WTC11 (cell line): ENCODE measurements around the gene RNF215. TPM values are rescaled to one million over a fixed set of nuclear protein-coding genes. Genes with fewer than 3 reads are reported as not detected.

Experiments used
- ATAC-seq: fragments of 200-7000 bp; cut with Tn5 transposase; 2 replicates; pipeline ENCODE4 v1.10.0; 2021; ENCODE audit warnings: mild to moderate bottlenecking, moderate library complexity
- CTCF ChIA-PET: fragments of 300-600 bp; sonication (Branson Sonifier 250); formaldehyde crosslinking; loops from one replicate; lab custom pipeline; 2021; ENCODE audit warnings: antibody characterized with exemption; lab: Charles Lee
- POLR2A ChIA-PET: fragments of 350-600 bp; sonication (Branson Sonifier 250); formaldehyde crosslinking; loops from one replicate; lab custom pipeline; 2021; ENCODE audit warnings: antibody characterized with exemption; lab: Charles Lee
- DNase-seq: peaks from one replicate; pipeline ENCODE4 v3.0.0; 2021; ENCODE audit warnings: low spot score
- H3K27ac Mint-ChIP-seq: 2 replicates; pipeline ENCODE4 v1.8.0; 2021; ENCODE audit warnings: mixed read lengths
- H3K27me3 Mint-ChIP-seq: 2 replicates; pipeline ENCODE4 v1.8.0; 2021; ENCODE audit warnings: low read depth, mild to moderate bottlenecking, moderate library complexity, mixed read lengths
- H3K36me3 Mint-ChIP-seq: 2 replicates; pipeline ENCODE4 v1.8.0; 2021; ENCODE audit warnings: mixed read lengths
- H3K4me1 Mint-ChIP-seq: 2 replicates; pipeline ENCODE4 v1.8.0; 2022; ENCODE audit warnings: mixed read lengths
- H3K4me3 Mint-ChIP-seq: 2 replicates; pipeline ENCODE4 v1.8.0; 2021; ENCODE audit warnings: mild to moderate bottlenecking, moderate library complexity, mixed read lengths
- H3K9me3 Mint-ChIP-seq: 2 replicates; pipeline ENCODE4 v1.8.0; 2021; ENCODE audit warnings: mixed read lengths
- E2F5 ChIP-seq: sonication (generic); formaldehyde crosslinking; IDR thresholded peaks from 2 replicates; pipeline ENCODE4 v1.8.1; 2022; ENCODE audit warnings: mild to moderate bottlenecking, moderate library complexity, missing genetic modification reagents
- EMX1 ChIP-seq: fragments of 250-450 bp; sonication (Bioruptor Pico); IDR thresholded peaks from 2 replicates; pipeline ENCODE4 v1.8.0; 2021; ENCODE audit warnings: mild to moderate bottlenecking
- ERG ChIP-seq: fragments of 250-450 bp; sonication (Bioruptor Pico); IDR thresholded peaks from 2 replicates; pipeline ENCODE4 v1.8.0; 2021; ENCODE audit warnings: mild to moderate bottlenecking
- FOXP1 ChIP-seq: sonication (generic); formaldehyde crosslinking; IDR thresholded peaks from 2 replicates; pipeline ENCODE4 v1.8.0; 2022; ENCODE audit warnings: missing genetic modification reagents, mild to moderate bottlenecking, moderate library complexity, borderline replicate concordance
- FOXP4 ChIP-seq: sonication (generic); formaldehyde crosslinking; IDR thresholded peaks from 2 replicates; pipeline ENCODE4 v1.8.0; 2022; ENCODE audit warnings: mild to moderate bottlenecking, missing genetic modification reagents
- GRHL2 ChIP-seq: fragments of 250-450 bp; sonication (Bioruptor Pico); IDR thresholded peaks from 2 replicates; pipeline ENCODE4 v1.8.0; 2022; ENCODE audit warnings: mild to moderate bottlenecking, moderate library complexity; ENCODE audit not compliant: insufficient replicate concordance, severe bottlenecking
- HMGXB4 ChIP-seq: sonication (generic); formaldehyde crosslinking; IDR thresholded peaks from 2 replicates; pipeline ENCODE4 v1.8.1; 2023; ENCODE audit warnings: mild to moderate bottlenecking, moderate library complexity, missing genetic modification reagents
- IRF2 ChIP-seq: sonication (generic); formaldehyde crosslinking; IDR thresholded peaks from 2 replicates; pipeline ENCODE4 v1.8.0; 2022; ENCODE audit warnings: low read depth, missing genetic modification reagents, borderline replicate concordance
- NFATC4 ChIP-seq: fragments of 250-450 bp; sonication (Bioruptor Pico); IDR thresholded peaks from 2 replicates; pipeline ENCODE4 v1.9.0; 2021; ENCODE audit warnings: mild to moderate bottlenecking
- PRDM15 ChIP-seq: sonication (generic); formaldehyde crosslinking; IDR thresholded peaks from 2 replicates; pipeline ENCODE4 v1.8.0; 2022; ENCODE audit warnings: missing genetic modification reagents
- SP1 ChIP-seq: sonication (generic); formaldehyde crosslinking; conservative IDR thresholded peaks from 2 replicates; pipeline ENCODE4 v1.8.1; 2022; ENCODE audit warnings: missing genetic modification reagents
- ZNF138 ChIP-seq: sonication (generic); formaldehyde crosslinking; conservative IDR thresholded peaks from 2 replicates; pipeline ENCODE4 v1.8.1; 2022; ENCODE audit warnings: mild to moderate bottlenecking, moderate library complexity, missing genetic modification reagents
- ZNF396 ChIP-seq: fragments of 250-450 bp; sonication (Bioruptor Pico); IDR thresholded peaks from 2 replicates; pipeline ENCODE4 v1.8.0; 2021; ENCODE audit warnings: mild to moderate bottlenecking, moderate library complexity, borderline replicate concordance
- ZNF425 ChIP-seq: fragments of 250-450 bp; sonication (Bioruptor Pico); conservative IDR thresholded peaks from 2 replicates; pipeline ENCODE4 v1.9.0; 2021; ENCODE audit warnings: mild to moderate bottlenecking
- ZNF532 ChIP-seq: fragments of 250-450 bp; sonication (Bioruptor Pico); IDR thresholded peaks from 2 replicates; pipeline ENCODE4 v1.9.0; 2021; ENCODE audit warnings: mild to moderate bottlenecking, borderline replicate concordance
- total RNA-seq: library from RNA; stranded (reverse); gene quantifications from 3 replicates; pipeline ENCODE4 v1.2.3, GENCODE V29; 2021

The RNF215 gene
- total RNA-seq, 1 experiment from 2014 or later: 25.4 TPM

GRCh38 chr22:30337461-30337778 is 49.8 kb downstream of the RNF215 start:
- ATAC-seq: no peak
- DNase-seq: no peak
- Mint-ChIP-seq H3K9me3 (no peaks in the 10 kb centered on the region), H3K27me3 (no peaks in the 10 kb centered on the region), H3K4me1 (no peaks in the 10 kb centered on the region), H3K27ac (no peak overlapping the region), H3K36me3 (peaks cover 92% of the 10 kb centered on the region), H3K4me3 (no peak overlapping the region)
- POLR2A ChIA-PET: no interaction called here
- no peak for TF ChIP-seq ZNF396 (CRISPR knock-in tag)
- TF ChIP-seq EMX1: no peak
- TF ChIP-seq ERG (CRISPR knock-in tag): no peak
- no peak for TF ChIP-seq IRF2 (CRISPR knock-in tag)
- TF ChIP-seq E2F5: no peak
- no peak for TF ChIP-seq HMGXB4
- CTCF ChIA-PET: interaction anchor here (1.0 kb wide), 2 partner anchors 9 to 49 kb away, joined by 3 read pairs; no protein-coding TSS in a partner anchor

- Mint-ChIP-seq H3K27ac (no peak overlapping the region), H3K27me3 (no peaks in the 10 kb centered on the region), H3K36me3 (peaks cover 91% of the 10 kb centered on the region), H3K4me1 (no peaks in the 10 kb centered on the region), H3K9me3 (no peaks in the 10 kb centered on the region), H3K4me3 (no peak overlapping the region)
- DNase-seq: no peak
- ChIA-PET CTCF (interaction anchor here (1.0 kb wide), 1 partner anchor 9 kb away, joined by 3 read pairs; no protein-coding TSS in a partner anchor), POLR2A (no interaction called here)
- no peak for ATAC-seq
- TF ChIP-seq FOXP4 (CRISPR knock-in tag): no peak
- TF ChIP-seq GRHL2: no peak
- TF ChIP-seq FOXP1 (CRISPR knock-in tag): no peak
- TF ChIP-seq IRF2 (CRISPR knock-in tag): no peak
- no peak for TF ChIP-seq PRDM15
- no peak for TF ChIP-seq ZNF138 (CRISPR knock-in tag)
- no peak for TF ChIP-seq SP1
- no peak for TF ChIP-seq NFATC4 (CRISPR knock-in tag)
- TF ChIP-seq ZNF532 (CRISPR knock-in tag): no peak
- TF ChIP-seq ZNF425 (CRISPR knock-in tag): no peak
Observed at GRCh38 chr22:30336752-30337460, 50.3 kb downstream of the RNF215 start.
